Mesendoderm (in vitro differentiated cells): ENCODE data around the gene TBL1X.

ENCODE experiments used
- DNase-seq: peaks from one replicate; pipeline ENCODE4 v3.0.0; 2013
- H2AK5ac ChIP-seq: 2 replicates; pipeline ENCODE4 v1.6.1; 2013; ENCODE audit warnings: low read length, inconsistent platforms
- H2BK120ac ChIP-seq: 2 replicates; pipeline ENCODE4 v1.6.1; 2013; ENCODE audit warnings: low read depth, mild to moderate bottlenecking, low read length, moderate library complexity, mixed read lengths
- H2BK15ac ChIP-seq: replicated peaks from 2 replicates; pipeline ENCODE4 v1.6.1; 2013; ENCODE audit warnings: low read depth, mild to moderate bottlenecking, moderate library complexity
- H2BK5ac ChIP-seq: 2 replicates; pipeline ENCODE4 v1.6.1; 2013; ENCODE audit warnings: low read length, inconsistent platforms
- H3K18ac ChIP-seq: 2 replicates; pipeline ENCODE4 v1.6.1; 2013; ENCODE audit warnings: mild to moderate bottlenecking, low read length, mixed read lengths
- H3K23ac ChIP-seq: one replicate; pipeline ENCODE4 v1.6.1; 2013; ENCODE audit warnings: low read length
- H3K27ac ChIP-seq: 2 replicates; pipeline ENCODE4 v1.5.1; 2013; ENCODE audit warnings: low read depth, mild to moderate bottlenecking, inconsistent platforms, low read length, moderate library complexity
- H3K27me3 ChIP-seq: 2 replicates; pipeline ENCODE4 v1.6.1; 2013; ENCODE audit warnings: low read length, control low read depth, mild to moderate bottlenecking, inconsistent platforms; ENCODE audit not compliant: insufficient read depth, poor library complexity
- H3K36me3 ChIP-seq: 2 replicates; pipeline ENCODE4 v1.6.1; 2013; ENCODE audit warnings: low read length, inconsistent platforms; ENCODE audit not compliant: control insufficient read depth, insufficient read depth
- H3K4ac ChIP-seq: one replicate; pipeline ENCODE4 v1.6.1; 2013; ENCODE audit warnings: low read depth, mild to moderate bottlenecking, low read length, moderate library complexity
- H3K4me1 ChIP-seq: 2 replicates; pipeline ENCODE4 v1.6.1; 2013; ENCODE audit warnings: low read depth, low read length, inconsistent platforms; ENCODE audit not compliant: control insufficient read depth
- H3K4me2 ChIP-seq: 2 replicates; pipeline ENCODE4 v1.6.1; 2013; ENCODE audit warnings: low read length
- H3K4me3 ChIP-seq: 2 replicates; pipeline ENCODE4 v1.5.1; 2013; ENCODE audit warnings: mild to moderate bottlenecking, low read length
- H3K56ac ChIP-seq: one replicate; pipeline ENCODE4 v1.6.1; 2013; ENCODE audit warnings: low read length
- H3K79me1 ChIP-seq: 2 replicates; pipeline ENCODE4 v1.6.1; 2013; ENCODE audit warnings: low read length, inconsistent platforms
- H3K79me2 ChIP-seq: 2 replicates; pipeline ENCODE4 v1.6.1; 2013; ENCODE audit warnings: mild to moderate bottlenecking, low read length; ENCODE audit not compliant: control insufficient read depth, insufficient read depth
- H3K9ac ChIP-seq: 2 replicates; pipeline ENCODE4 v1.6.1; 2013; ENCODE audit warnings: low read length, inconsistent platforms
- H4K5ac ChIP-seq: one replicate; pipeline ENCODE4 v1.6.1; 2013; ENCODE audit warnings: low read length
- H4K8ac ChIP-seq: one replicate; pipeline ENCODE4 v1.6.1; 2013; ENCODE audit warnings: low read depth, mild to moderate bottlenecking, control low read depth, low read length, moderate library complexity
- WGBS: extraction: QIAGEN DNeasy Blood & Tissue Kit; methylation state at CpG from one replicate; pipeline ENCODE4 v1.1.7; 2013; ENCODE audit warnings: low lambda C conversion rate, missing lambda C conversion rate; ENCODE audit not compliant: insufficient coverage; ENCODE audit errors: extremely low coverage; 5-methylcytosine and 5-hydroxymethylcytosine counted together

Gene TBL1X

DNA sequence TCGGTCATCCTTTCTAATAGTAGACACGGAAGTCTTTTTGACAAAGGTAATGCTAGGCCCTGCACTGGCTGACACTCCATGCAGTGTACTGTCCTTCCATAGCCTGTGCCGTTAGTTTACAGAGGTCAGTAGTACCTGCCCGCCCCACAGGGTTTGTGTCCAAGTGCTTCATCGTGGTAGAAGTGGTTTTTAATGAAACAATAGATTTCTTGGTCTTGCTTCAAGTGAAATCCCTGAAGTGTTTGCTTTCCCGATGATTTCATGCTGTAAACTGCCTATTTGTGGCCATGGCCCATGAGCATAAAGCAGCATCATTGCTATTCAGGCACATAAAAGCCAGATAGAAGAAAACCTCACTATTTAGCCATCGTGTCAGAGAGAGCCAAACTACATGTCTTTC lies 161.5 kb downstream of the TBL1X start:
- no peak overlapping the region for H2AK5ac ChIP-seq
- DNase-seq: no peak
- H3K27ac ChIP-seq: no peak overlapping the region
- no peaks in the 10 kb centered on the region for H3K4me1 ChIP-seq
- no peak overlapping the region for H2BK15ac ChIP-seq
- no peaks in the 10 kb centered on the region for H3K27me3 ChIP-seq
- no peak overlapping the region for H3K9ac ChIP-seq
- H4K5ac ChIP-seq: no peak overlapping the region
- H3K36me3 ChIP-seq: no peaks in the 10 kb centered on the region
- no peak overlapping the region for H3K4me2 ChIP-seq
- no peak overlapping the region for H3K18ac ChIP-seq
- no peak overlapping the region for H2BK120ac ChIP-seq
- H2BK5ac ChIP-seq: no peak overlapping the region
- no peaks in the 10 kb centered on the region for H3K79me2 ChIP-seq
- H3K23ac ChIP-seq: no peak overlapping the region
- no peak overlapping the region for H4K8ac ChIP-seq
- H3K4ac ChIP-seq: no peak overlapping the region
- WGBS: no CpG with 5 or more reads among the region's 7 CpGs
- no peaks in the 10 kb centered on the region for H3K79me1 ChIP-seq
- no peak overlapping the region for H3K4me3 ChIP-seq
- H3K56ac ChIP-seq: no peak overlapping the region

DNA sequence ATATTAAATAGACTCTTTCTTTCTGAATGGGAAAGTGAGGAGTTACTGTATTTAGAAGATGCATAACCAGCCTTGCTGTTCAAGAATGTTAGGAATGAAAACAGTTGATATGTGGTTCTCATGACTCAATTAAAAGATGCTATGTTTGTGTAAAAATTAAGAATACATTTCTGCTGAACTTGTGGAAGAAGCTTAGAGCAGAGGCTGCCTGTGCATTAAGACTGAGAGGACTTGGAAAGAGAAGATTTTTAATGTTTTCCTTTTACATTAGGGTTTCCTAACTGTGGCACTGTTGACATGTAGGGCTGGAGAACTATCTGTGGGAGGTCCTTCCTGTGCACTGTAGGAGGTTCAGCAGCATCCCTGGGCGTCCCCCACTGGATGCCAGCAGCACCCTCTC lies 163.1 kb downstream of the TBL1X start:
- H3K4me3 ChIP-seq: no peak overlapping the region

DNA sequence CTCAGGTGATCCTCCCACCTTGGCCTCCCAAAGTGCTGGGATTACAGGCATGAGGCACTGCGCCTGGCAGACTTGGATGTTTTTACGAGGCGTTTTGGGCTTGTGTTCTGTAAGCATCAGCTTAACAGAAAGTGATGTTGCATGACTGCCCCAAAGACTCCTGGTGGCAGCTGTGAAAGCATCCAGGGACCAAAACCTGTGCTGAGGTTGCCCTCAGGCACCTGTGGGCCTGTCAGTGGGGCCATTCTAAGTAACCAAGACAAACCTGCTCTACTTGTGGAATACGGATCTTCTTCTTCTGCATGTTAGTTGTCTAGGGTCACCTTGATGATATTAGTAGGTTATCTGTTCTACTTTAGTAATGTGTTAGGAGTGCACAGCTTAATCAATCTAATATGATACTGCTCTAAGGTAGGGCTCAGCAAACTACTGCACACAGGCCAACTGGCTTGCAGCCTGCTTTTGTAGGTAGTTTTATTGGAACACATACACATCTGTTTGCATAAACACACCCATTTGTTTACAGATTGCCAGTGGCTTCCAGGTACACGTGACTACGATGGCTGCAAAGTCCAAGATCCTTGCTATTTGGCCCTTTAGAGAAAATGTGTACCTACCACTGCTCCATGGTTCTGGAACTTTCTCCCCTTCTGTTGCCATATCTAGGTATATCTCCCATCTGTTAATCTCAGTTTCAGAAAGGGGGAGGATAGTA lies 164.1 kb downstream of the TBL1X start:
- no peak overlapping the region for H2AK5ac ChIP-seq
- H3K36me3 ChIP-seq: no peaks in the 10 kb centered on the region
- H2BK120ac ChIP-seq: no peak overlapping the region
- no CpG with 5 or more reads among the region's 6 CpGs for WGBS
- no peak overlapping the region for H4K8ac ChIP-seq
- H3K4me3 ChIP-seq: no peak overlapping the region
- H3K18ac ChIP-seq: no peak overlapping the region
- H3K56ac ChIP-seq: no peak overlapping the region
- no peaks in the 10 kb centered on the region for H3K4me1 ChIP-seq
- H3K79me1 ChIP-seq: no peaks in the 10 kb centered on the region
- no peak overlapping the region for H3K4ac ChIP-seq
- H3K4me2 ChIP-seq: no peak overlapping the region
- H3K27me3 ChIP-seq: no peaks in the 10 kb centered on the region
- H3K27ac ChIP-seq: no peak overlapping the region
- H2BK5ac ChIP-seq: no peak overlapping the region
- no peak overlapping the region for H4K5ac ChIP-seq
- no peak overlapping the region for H2BK15ac ChIP-seq
- no peak overlapping the region for H3K9ac ChIP-seq
- DNase-seq: no peak
- H3K79me2 ChIP-seq: no peaks in the 10 kb centered on the region
- no peak overlapping the region for H3K23ac ChIP-seq

More for the DNA sequence above, 163.1 kb downstream of the TBL1X start:
- H3K4me2 ChIP-seq: no peak overlapping the region
- no peaks in the 10 kb centered on the region for H3K4me1 ChIP-seq
- H2BK15ac ChIP-seq: no peak overlapping the region
- DNase-seq: no peak
- no peak overlapping the region for H3K9ac ChIP-seq
- WGBS: no CpG with 5 or more reads among the region's 1 CpG
- no peaks in the 10 kb centered on the region for H3K27me3 ChIP-seq
- no peaks in the 10 kb centered on the region for H3K79me1 ChIP-seq
- H4K5ac ChIP-seq: no peak overlapping the region
- H3K27ac ChIP-seq: no peak overlapping the region
- H2BK5ac ChIP-seq: no peak overlapping the region
- no peaks in the 10 kb centered on the region for H3K79me2 ChIP-seq
- H3K56ac ChIP-seq: no peak overlapping the region
- no peak overlapping the region for H2AK5ac ChIP-seq
- H4K8ac ChIP-seq: no peak overlapping the region
- H2BK120ac ChIP-seq: no peak overlapping the region
- no peak overlapping the region for H3K18ac ChIP-seq
- no peak overlapping the region for H3K23ac ChIP-seq
- no peak overlapping the region for H3K4ac ChIP-seq
- no peaks in the 10 kb centered on the region for H3K36me3 ChIP-seq

GRCh38 chrX:9634551-9634950 lies 169.7 kb downstream of the TBL1X start:
- H2AK5ac ChIP-seq: no peak overlapping the region
- no peaks in the 10 kb centered on the region for H3K36me3 ChIP-seq
- no peak overlapping the region for H3K56ac ChIP-seq
- H3K4ac ChIP-seq: no peak overlapping the region
- no peak overlapping the region for H3K18ac ChIP-seq
- no peak overlapping the region for H3K4me3 ChIP-seq
- no CpG with 5 or more reads among the region's 7 CpGs for WGBS
- H3K79me2 ChIP-seq: no peaks in the 10 kb centered on the region
- H3K4me2 ChIP-seq: no peak overlapping the region
- H4K8ac ChIP-seq: no peak overlapping the region
- no peak overlapping the region for H3K9ac ChIP-seq
- H4K5ac ChIP-seq: no peak overlapping the region
- H3K4me1 ChIP-seq: no peaks in the 10 kb centered on the region
- no peak overlapping the region for H3K27ac ChIP-seq
- no peaks in the 10 kb centered on the region for H3K27me3 ChIP-seq
- no peak overlapping the region for H2BK15ac ChIP-seq
- H3K23ac ChIP-seq: no peak overlapping the region
- no peaks in the 10 kb centered on the region for H3K79me1 ChIP-seq
- DNase-seq: no peak
- H2BK5ac ChIP-seq: no peak overlapping the region
- no peak overlapping the region for H2BK120ac ChIP-seq

GRCh38 chrX:9635368-9635767 lies 170.5 kb downstream of the TBL1X start:
- no peak overlapping the region for H3K23ac ChIP-seq
- no peak overlapping the region for H3K4me2 ChIP-seq
- no peak overlapping the region for H2BK5ac ChIP-seq
- H3K4me3 ChIP-seq: no peak overlapping the region
- no peak overlapping the region for H3K27ac ChIP-seq
- H3K9ac ChIP-seq: no peak overlapping the region
- no peak for DNase-seq
- no peak overlapping the region for H3K18ac ChIP-seq
- no CpG with 5 or more reads among the region's 4 CpGs for WGBS
- no peak overlapping the region for H4K8ac ChIP-seq
- no peaks in the 10 kb centered on the region for H3K79me2 ChIP-seq
- no peak overlapping the region for H2BK15ac ChIP-seq
- no peaks in the 10 kb centered on the region for H3K79me1 ChIP-seq
- H2BK120ac ChIP-seq: no peak overlapping the region
- H3K4me1 ChIP-seq: no peaks in the 10 kb centered on the region
- no peak overlapping the region for H4K5ac ChIP-seq
- H3K27me3 ChIP-seq: no peaks in the 10 kb centered on the region
- no peak overlapping the region for H3K4ac ChIP-seq
- no peak overlapping the region for H2AK5ac ChIP-seq
- H3K36me3 ChIP-seq: no peaks in the 10 kb centered on the region
- H3K56ac ChIP-seq: no peak overlapping the region

GRCh38 chrX:9635803-9636202 lies 170.9 kb downstream of the TBL1X start:
- Histone ChIP-seq H2BK120ac (no peak overlapping the region), H3K27ac (no peak overlapping the region), H3K23ac (no peak overlapping the region), H3K27me3 (no peaks in the 10 kb centered on the region), H3K18ac (no peak overlapping the region), H3K79me2 (no peaks in the 10 kb centered on the region), H3K36me3 (no peaks in the 10 kb centered on the region), H4K8ac (no peak overlapping the region), H2BK15ac (no peak overlapping the region), H3K4ac (no peak overlapping the region), H4K5ac (no peak overlapping the region), H3K4me3 (no peak overlapping the region), H3K9ac (no peak overlapping the region), H3K4me1 (no peaks in the 10 kb centered on the region), H3K4me2 (no peak overlapping the region), H2BK5ac (no peak overlapping the region), H3K56ac (no peak overlapping the region), H2AK5ac (no peak overlapping the region), H3K79me1 (no peaks in the 10 kb centered on the region)
- DNase-seq: no peak
- no CpG with 5 or more reads among the region's 4 CpGs for WGBS
